Hepatic stellate cell (primary cell): Measurements from ENCODE around the gene RPL10.
"Not testable (repeated sequence)": the region's sequence is repeated elsewhere in the genome, so short reads cannot be mapped to it uniquely, and the experiment has no call there.

Experiments
- DNase-seq: peaks from one replicate; pipeline ENCODE4 v3.0.0; 2011; ENCODE audit warnings: low spot score

The RPL10 gene

GRCh38 chrX:154378059-154378798 is 19.9 kb upstream of the RPL10 start:
- peak; percentile 80 for DNase-seq

- peak; percentile 84 for DNase-seq
Measured at GRCh38 chrX:154378799-154379568, 19.2 kb upstream of the RPL10 start, which contains the start of gene EMD. Gene EMD (plus strand): TSS chrX:154379295. CDS start chrX:154379485, 190 bp downstream.

- no peak for DNase-seq
Measured at GRCh38 chrX:154379569-154379951, 18.6 kb upstream of the RPL10 start.

GRCh38 chrX:154380153-154380552 is 18.0 kb upstream of the RPL10 start:
- no peak for DNase-seq

GRCh38 chrX:154380787-154381186 is 17.4 kb upstream of the RPL10 start:
- DNase-seq = no peak

GRCh38 chrX:154381271-154381670 is 16.9 kb upstream of the RPL10 start:
- DNase-seq = no peak

- DNase-seq = no peak
Measured at GRCh38 chrX:154382483-154383069, 15.6 kb upstream of the RPL10 start.

GRCh38 chrX:154383359-154384283 is 14.6 kb upstream of the RPL10 start:
- no peak for DNase-seq

- no peak for DNase-seq
Measured at GRCh38 chrX:154384284-154384892, 13.8 kb upstream of the RPL10 start.

- not testable (repeated sequence) for DNase-seq
Measured at GRCh38 chrX:154388094-154388493, 10.1 kb upstream of the RPL10 start.

GRCh38 chrX:154388649-154389048 is 9.5 kb upstream of the RPL10 start:
- DNase-seq = not testable (repeated sequence)

GRCh38 chrX:154389812-154390747 is 8.1 kb upstream of the RPL10 start:
- not testable (repeated sequence) for DNase-seq

GRCh38 chrX:154396363-154396762 is 1.8 kb upstream of the RPL10 start:
- not testable (repeated sequence) for DNase-seq

- peak; percentile 64 for DNase-seq
Measured at GRCh38 chrX:154396973-154397887, 947 bp upstream of the RPL10 start.

- no peak for DNase-seq
Measured at GRCh38 chrX:154398668-154399526, 720 bp downstream of the RPL10 start.

GRCh38 chrX:154399527-154400368 is 1.6 kb downstream of the RPL10 start:
- DNase-seq = no peak

GRCh38 chrX:154400369-154400817 is 2.2 kb downstream of the RPL10 start:
- DNase-seq = not testable (repeated sequence)
